NCI-H510A treated with DMSO at 0.1 percent for 48 hours (cell line): ENCODE data around the gene BTBD3.
A peak's percentile ranks its signal among the peaks of the same experiment; 100 is the strongest.

Source experiments
- DNase-seq: peaks from one replicate; lab custom pipeline; 2025; lab: John Stamatoyannopoulos, UW

BTBD3 gene

DNA sequence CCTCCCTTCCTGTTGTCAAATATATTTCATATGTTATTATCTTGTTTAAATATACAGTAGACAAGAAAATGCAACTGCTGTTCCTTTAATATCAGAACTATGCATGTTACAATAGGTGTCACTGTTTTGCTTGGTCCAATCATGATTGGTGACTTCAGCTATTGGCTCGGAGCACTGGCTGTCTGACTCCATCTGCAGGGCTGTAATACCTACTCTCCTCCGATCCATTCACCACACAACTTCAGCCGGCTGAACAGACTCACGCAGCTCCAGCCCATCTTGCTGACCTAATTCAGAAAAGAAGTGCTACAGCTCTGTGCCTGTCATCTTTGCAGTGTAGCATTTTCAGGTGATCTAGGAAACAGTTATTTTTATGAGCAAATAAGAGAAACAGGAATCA lies at the start of gene BTBD3:
TSS of gene BTBD3 (plus strand) at position 231 of the 400 bp plus-strand sequence. CDS start 383 bp downstream, outside the sequence.
- peak; percentile 93 for DNase-seq

GRCh38 chr20:11869641-11870040 lies 48.1 kb upstream of the BTBD3 start:
- no peak for DNase-seq

DNA sequence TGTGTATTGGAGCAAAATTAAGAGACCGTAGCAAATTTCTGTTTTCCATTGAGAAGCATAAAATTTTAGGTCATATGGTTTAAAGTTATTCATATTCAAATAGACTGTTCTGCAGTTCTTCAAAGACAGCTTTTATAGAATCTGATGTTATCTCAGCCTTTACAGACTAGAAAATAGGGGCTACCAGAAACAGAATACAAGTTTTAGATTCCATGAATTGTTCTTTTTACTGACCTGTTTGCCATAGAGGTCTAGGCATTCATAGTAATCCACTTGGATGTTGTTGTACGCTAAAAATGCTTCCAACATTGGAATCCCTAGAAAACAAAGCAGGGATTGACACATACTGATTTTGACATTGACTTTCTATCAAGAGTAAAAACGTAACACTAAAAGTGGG lies 47.3 kb upstream of the BTBD3 start:
- DNase-seq: no peak

DNA sequence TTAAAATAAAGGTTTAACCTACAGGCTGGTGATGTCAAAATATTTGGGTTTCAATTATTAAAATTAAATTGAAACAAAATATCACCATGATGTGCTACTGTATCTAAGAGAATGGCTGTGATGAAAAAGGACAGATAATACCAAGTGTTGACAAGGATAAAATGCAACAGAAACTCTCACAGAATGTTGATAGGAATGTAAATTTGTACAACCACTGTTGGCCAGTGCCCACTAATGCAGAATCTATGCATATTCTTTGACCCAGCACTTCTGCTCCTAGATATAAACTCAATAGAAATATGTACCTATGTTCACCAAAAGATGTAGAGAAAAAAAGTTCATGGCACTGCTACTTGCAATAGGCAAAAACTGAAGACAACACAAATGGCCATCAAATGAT lies 41.1 kb upstream of the BTBD3 start:
- no peak for DNase-seq

DNA sequence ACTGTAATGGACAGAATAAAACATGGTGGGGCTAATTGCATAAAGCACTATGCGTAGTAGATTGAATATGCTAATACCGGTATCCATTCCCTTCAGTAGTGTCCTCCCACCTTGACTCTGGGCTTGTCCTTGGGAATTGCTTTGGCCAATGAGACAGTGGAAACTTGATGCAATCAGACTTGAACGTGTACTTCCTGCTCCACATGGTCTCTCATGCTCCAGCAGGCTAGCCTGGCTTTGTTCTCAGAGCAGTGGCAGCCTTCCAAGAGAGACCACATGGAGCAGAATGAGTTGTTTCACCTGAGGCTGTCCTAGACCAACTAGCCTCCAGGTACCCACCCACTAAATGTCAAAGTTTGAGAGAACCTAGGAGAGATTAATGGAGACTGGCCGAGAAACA lies 37.0 kb upstream of the BTBD3 start:
- DNase-seq: no peak

DNA sequence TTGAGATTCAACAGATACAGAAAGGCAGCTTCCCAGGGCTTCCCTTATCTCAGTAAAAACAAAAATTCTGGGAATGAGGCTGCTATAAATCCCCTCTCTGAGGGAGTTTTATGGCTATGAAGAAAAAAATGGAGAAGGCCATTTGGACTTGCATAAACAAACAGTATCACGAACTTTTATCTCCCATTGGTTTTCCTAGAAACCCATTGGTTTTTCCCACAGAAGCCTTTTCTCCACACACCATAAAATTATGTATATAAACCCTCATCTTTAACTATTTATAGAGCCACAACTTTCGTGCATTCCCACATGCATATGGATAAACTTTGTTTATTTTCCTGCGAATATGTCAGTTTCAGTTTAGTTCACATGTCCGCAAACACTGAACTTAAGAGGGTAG lies 36.2 kb upstream of the BTBD3 start:
- no peak for DNase-seq

GRCh38 chr20:11882651-11883050 lies 35.0 kb upstream of the BTBD3 start:
- no peak for DNase-seq

- no peak for DNase-seq
Measured at GRCh38 chr20:11888648-11889047, 29.0 kb upstream of the BTBD3 start.

GRCh38 chr20:11890331-11891076 lies 27.2 kb upstream of the BTBD3 start:
- peak; percentile 93 for DNase-seq

GRCh38 chr20:11891077-11891775 lies 26.5 kb upstream of the BTBD3 start:
- peak; percentile 52 for DNase-seq

DNA sequence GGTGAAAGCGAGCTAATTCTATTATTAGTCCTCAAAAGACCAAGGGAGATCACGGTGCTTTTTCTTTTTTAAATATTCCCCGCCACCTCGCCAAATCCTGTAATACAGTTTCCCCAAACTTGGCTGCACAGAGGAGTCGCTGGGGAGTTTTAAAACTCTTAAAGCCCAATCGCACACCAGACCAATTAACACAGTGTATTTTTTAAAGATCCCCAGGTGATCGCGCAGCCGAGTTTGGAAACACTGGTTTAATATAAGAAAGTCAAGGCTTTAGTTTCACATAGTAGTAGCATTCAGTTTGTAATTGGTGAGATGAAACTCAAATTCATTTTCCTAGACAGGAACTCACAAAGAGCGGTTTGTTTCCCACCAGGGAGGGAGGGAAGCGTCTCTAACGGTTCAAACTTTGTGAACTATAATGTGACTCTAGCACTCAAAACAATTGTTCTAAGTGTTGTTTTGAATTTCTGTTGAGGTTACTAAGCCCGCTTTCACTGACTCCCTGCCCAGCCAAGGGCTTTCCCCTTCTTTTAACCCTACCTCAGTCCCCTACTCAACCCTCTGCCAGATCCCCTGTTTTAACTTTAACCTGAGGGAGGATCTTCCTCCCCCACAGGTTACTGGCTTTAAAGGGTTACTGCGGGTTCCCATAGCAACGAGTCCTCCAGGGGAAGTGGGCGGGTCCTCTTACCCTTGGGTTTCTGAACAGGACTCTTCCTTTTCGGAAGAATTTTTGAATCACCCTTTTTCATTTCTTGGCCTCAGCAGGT lies 25.7 kb upstream of the BTBD3 start:
- peak; percentile 84 for DNase-seq

DNA sequence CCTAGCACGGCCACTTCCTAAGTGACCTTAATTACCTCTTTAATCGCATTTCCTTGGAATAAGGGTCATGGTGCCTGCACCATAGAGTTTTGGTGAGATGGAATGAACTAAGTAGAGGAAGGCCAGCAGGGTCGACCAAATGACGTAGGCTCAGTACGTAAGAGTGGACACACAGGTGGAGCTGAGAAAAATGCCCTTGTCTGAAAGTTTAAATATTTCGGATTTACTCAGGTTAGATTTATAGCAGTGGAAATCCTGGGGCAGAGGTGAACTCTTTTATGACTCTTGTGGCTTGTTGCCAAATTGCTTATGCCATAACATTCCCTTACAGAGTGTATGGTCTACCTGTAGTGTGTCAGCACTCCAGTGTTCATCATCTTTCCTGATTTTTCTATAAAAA lies 23.6 kb upstream of the BTBD3 start:
- no peak for DNase-seq

DNA sequence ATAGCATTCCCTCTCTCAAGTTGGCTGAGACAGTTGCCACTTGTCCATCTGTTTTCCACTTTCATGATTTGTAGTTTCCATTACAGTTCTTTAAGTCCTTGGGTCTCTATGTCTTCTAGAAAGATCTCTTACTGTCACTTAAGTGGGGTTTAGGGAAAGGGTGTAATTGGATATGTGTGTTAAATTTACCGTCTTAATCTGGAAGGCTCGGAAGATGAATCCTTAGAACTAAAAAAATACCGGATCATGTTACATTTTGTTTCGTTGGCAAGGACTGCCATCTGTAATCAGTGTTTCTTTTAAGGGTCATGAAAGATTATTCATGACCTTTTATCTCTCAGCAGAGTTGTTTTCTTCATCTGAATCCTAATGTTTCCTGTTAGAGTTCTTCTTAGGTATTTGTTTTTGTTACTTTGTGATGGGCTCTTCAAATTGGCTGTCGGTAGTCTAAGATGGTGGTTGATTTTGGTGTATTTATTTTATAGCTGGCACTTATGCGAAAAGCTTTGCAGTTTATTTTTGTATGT lies 21.8 kb upstream of the BTBD3 start:
- peak; percentile 52 for DNase-seq

DNA sequence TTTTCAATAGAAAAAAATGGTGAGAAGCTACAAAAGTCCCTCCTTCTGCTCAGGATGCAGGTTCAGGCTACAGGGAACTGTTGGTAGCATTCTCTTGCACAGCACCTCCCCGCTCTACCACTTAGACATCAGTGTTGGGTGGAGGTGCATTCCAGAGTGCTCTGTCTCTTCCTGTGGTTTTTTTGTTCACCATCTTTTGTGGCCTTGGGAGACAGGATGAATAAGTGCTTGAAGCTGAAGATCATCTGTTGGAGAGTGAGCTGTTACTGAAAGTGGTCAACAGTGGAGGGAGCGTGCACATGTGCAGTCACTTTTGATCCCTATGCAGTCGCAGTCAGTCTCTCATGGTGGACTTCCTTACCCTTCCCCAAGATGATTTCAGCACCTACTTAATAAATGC lies 16.6 kb upstream of the BTBD3 start:
- DNase-seq: no peak

DNA sequence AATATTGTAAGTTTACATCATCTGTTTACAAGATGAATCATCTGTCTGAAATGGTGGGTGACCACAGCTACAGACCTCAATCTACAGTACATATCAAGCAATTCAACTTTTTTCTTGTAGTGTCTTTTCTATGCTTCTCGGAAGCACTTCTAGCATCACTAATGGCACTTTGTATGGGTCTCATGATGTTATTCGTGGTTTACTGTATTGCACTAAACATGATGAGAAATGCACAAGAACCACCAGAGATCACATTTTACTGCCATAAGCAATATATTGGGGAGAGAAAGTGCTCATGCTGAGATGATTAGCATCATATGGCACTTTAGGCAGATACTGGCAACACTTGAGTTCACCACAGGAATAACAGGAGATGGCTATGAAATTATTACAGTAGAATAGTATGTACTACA lies 15.4 kb upstream of the BTBD3 start:
- DNase-seq: no peak

- no peak for DNase-seq
Measured at GRCh38 chr20:11905460-11906179, 12.1 kb upstream of the BTBD3 start.

DNA sequence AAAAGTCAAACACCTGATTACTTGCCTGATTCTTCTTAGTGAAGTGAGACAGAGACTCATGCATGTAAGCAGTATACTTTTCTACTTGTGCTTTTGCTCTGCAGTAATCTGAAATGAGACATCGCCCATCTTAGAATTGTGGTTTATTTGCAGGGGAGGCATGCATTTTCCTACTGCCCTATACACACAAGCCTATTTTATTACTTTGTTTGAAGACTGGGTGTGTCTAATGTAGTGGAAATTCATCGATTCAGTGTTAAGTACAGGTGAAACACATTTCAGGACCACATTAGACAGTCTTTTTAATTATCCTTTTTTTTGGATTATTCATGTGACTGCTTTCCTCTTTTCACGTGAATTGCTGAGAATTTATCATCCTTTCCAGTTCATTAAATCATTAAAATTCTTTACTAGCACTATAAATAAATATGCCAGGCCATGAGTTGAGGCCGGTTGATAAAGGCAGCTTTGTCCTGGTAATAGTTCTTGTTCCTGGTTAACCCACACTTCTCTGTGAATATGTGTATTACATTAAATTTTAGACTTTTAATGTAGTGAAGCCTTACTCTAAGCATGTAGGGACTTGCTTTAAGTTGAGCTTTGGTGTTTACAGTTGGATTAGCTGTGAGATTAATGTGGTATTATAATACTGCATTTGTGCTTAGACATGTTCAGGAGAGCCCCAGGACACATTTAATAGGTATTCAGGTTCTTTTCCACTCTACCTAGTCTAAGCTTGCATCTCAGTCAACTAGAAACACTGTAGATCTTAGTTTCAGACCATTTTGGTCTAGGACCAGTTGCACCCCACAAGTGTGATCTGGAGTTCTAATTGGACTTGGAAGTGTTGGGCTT lies 10.8 kb upstream of the BTBD3 start:
- DNase-seq: peak; percentile 60

DNA sequence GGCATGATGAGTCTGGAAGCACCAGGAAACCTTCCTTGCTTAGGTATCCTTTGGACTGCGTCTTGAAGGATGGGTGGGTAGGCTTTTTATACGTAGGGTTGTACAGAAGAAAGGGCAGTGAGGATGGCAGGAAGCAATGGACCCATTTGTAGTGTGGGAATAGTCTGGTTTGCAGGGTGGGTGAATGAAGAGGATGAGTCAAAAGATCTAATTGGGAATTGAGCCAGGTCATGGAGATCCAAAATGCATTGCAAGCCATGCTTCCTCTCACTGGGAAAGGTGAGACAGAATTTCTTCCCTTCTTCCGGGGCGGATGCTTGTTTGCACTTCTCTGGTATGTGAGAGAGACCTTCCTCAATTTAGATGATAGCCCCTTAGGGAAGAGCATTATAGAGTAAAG lies 10.1 kb upstream of the BTBD3 start:
- DNase-seq: no peak

GRCh38 chr20:11912013-11912658 lies 5.6 kb upstream of the BTBD3 start:
- DNase-seq: peak; percentile 30

DNA sequence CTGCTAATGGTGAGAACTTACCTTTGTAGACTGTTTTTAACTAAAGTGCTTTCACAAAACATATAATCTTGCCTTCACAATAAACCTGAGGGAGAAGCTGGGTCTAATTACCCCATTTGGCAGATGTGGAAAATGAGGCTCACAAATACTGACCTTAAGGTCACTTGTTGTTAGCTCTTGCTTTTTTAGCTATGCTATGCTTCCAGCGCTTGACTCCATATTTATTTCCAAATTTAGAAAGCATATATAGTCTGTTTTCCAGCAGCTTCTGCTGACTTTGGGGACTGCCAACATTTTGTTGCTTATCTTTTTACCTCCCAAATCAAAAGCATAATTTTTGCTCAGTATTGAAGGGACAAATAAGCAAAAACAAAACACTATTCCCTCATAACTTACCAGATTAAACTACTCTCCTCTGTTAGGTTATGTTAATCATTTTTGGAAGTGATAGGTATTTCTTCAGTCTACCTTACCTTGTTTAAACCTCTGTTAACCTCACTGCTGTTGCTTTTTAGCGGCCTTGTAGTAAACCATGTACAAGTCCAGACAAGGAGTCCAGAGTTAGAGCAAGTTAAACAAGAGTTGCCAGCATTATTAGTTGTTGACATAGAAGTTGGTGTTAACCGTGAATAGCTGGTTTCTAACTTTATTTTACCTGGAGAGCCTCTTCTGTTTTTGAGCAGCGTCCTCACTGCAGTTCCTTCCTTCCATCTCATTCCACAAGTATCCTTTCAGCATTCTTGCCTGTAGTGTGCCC lies 4.9 kb upstream of the BTBD3 start:
- DNase-seq: peak; percentile 19
